ENCODE data around the gene ABCC4. TPM values are rescaled to one million over a fixed set of nuclear protein-coding genes. Genes with fewer than 3 reads are reported as not detected.
"Not testable (repeated sequence)": the region's sequence is repeated elsewhere in the genome, so short reads cannot be mapped to it uniquely, and the experiment has no call there.

The ABCC4 gene
- total RNA-seq, 2 donors from 2014 or later: 2.8 to 12.2 TPM

DNA sequence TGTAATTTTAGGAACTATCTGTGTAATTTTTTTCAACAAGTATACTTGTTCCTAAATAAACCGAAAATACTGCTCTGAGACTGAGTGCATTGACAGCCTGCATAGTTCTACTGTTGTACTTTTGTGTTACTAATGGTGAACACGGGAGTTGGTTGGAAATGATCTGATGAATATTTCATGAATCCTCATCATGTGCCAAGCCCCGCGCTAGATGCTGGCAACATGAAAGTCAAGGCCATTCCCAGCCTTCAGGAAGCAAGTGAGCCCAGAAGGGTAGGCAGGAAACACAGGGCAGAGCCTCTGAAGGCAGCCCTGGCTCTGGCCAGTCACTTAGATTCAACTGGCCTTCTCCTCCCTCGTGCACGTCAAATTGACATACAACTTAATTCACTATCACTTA, 106.1 kb downstream of the ABCC4 start:
- Histone ChIP-seq H3K27me3 (replicated peaks; ENCODE audit: insufficient read depth) (no peaks in the 10 kb centered on the region), H3K36me3 (no peaks in the 10 kb centered on the region), H3K4me3 (no peak overlapping the region), H3K27ac (no peak overlapping the region), H3K4me1 (ENCODE audit: control insufficient read depth in 1 of 2, low read depth in 2 of 2) (no peaks in the 10 kb centered on the region), H3K9me3 (no peaks in the 10 kb centered on the region)
- ATAC-seq (ENCODE audit: insufficient number of reproducible peaks, low FRiP score, low read depth): no peak
- no peak for DNase-seq (ENCODE audit: low spot score)
- TF ChIP-seq CTCF (IDR thresholded peaks at IDR 0.05): no peak

- Histone ChIP-seq H3K27me3 (replicated peaks; ENCODE audit: insufficient read depth) (no peaks in the 10 kb centered on the region), H3K27ac (no peak overlapping the region), H3K9me3 (no peaks in the 10 kb centered on the region), H3K36me3 (no peaks in the 10 kb centered on the region), H3K4me1 (ENCODE audit: control insufficient read depth in 1 of 2, low read depth in 2 of 2) (no peaks in the 10 kb centered on the region), H3K4me3 (no peak overlapping the region)
- TF ChIP-seq CTCF (IDR thresholded peaks at IDR 0.05): no peak
- DNase-seq (ENCODE audit: low spot score) (no peak), ATAC-seq (ENCODE audit: insufficient number of reproducible peaks, low FRiP score, low read depth) (no peak)
Measured at GRCh38 chr13:95193509-95194230, 107.6 kb downstream of the ABCC4 start.

- no peak for TF ChIP-seq CTCF (IDR thresholded peaks at IDR 0.05)
- no peak for DNase-seq (ENCODE audit: low spot score)
Measured at GRCh38 chr13:95192998-95193397, 108.3 kb downstream of the ABCC4 start.

GRCh38 chr13:95192564-95192945, 108.7 kb downstream of the ABCC4 start:
- ATAC-seq (ENCODE audit: insufficient number of reproducible peaks, low FRiP score, low read depth); H3K27me3 ChIP-seq (replicated peaks; ENCODE audit: insufficient read depth); H3K4me1 ChIP-seq (ENCODE audit: control insufficient read depth in 1 of 2, low read depth in 2 of 2); DNase-seq (ENCODE audit: low spot score); H3K36me3 ChIP-seq; H3K9me3 ChIP-seq; H3K27ac ChIP-seq; H3K4me3 ChIP-seq: not testable (repeated sequence)

More at GRCh38 chr13:95192998-95193397, 108.3 kb downstream of the ABCC4 start:
- Histone ChIP-seq H3K27ac (no peak overlapping the region), H3K36me3 (no peaks in the 10 kb centered on the region), H3K4me3 (no peak overlapping the region), H3K4me1 (ENCODE audit: control insufficient read depth in 1 of 2, low read depth in 2 of 2) (no peaks in the 10 kb centered on the region), H3K27me3 (replicated peaks; ENCODE audit: insufficient read depth) (no peaks in the 10 kb centered on the region), H3K9me3 (no peaks in the 10 kb centered on the region)
- no peak for ATAC-seq (ENCODE audit: insufficient number of reproducible peaks, low FRiP score, low read depth)

DNA sequence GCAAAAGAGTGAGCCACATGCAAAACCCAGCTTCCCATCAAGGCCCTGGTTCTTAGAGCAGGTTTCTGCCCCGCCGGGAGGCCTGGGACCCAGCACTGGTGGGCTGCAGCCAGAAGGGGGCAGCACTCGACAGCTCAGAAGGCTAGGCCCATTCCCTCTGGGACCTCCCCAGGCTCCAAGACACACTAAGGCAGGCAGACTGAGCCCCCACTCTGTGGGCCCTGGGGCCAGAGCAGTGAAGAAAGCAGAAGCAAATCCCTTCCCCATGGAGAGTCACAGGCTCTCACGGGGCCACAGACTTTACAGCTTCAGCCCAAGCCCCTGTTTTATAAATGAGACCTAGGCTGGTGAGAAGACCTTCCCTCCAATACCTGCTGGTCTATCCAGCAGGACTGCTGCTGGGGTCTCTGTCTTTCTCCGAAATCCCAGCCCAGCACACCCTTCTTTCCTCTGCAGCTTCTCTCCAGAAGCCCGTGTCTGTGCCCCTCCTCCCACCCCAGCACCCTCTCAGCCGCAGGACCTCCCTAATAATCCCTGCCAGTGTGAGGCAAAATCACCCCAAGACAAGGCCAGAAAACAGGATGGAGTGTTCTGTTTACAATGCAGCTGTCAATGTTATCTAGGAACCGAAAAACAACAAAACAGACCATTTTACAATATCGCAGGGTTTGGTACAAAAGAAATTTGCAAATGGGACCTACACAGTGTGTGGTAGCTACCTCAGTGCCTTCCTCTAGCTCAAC, 109.3 kb downstream of the ABCC4 start:
- Histone ChIP-seq H3K36me3 (no peaks in the 10 kb centered on the region), H3K27me3 (replicated peaks; ENCODE audit: insufficient read depth) (no peaks in the 10 kb centered on the region), H3K4me1 (ENCODE audit: control insufficient read depth in 1 of 2, low read depth in 2 of 2) (no peaks in the 10 kb centered on the region), H3K4me3 (no peak overlapping the region), H3K9me3 (no peaks in the 10 kb centered on the region), H3K27ac (no peak overlapping the region)
- DNase-seq (ENCODE audit: low spot score) (no peak), ATAC-seq (ENCODE audit: insufficient number of reproducible peaks, low FRiP score, low read depth) (no peak)
- peak; percentile 49 for TF ChIP-seq CTCF (IDR thresholded peaks at IDR 0.05)

Measured in thoracic aorta (tissue), 2 donors.